ENCODE measurements around the gene ATP8B4.

- TF ChIP-seq POLR2A (IDR thresholded peaks at IDR 0.05) (no peak), CTCF (IDR thresholded peaks at IDR 0.05) (no peak), POLR2AphosphoS5 (IDR thresholded peaks at IDR 0.05) (no peak)
Measured at GRCh38 chr15:49890689-49891088, 228.3 kb downstream of the ATP8B4 start.

Measured in upper lobe of left lung (tissue), 4 donors.